GM12878 (cell line): ENCODE results near the gene SSBP2. TPM values are rescaled to one million over a fixed set of nuclear protein-coding genes. Genes with fewer than 3 reads are reported as not detected.

Experiments
- ATAC-seq: fragments of 200-7000 bp; cut with Tn5 transposase; 3 replicates; pipeline ENCODE4 v1.9.1; 2020; ENCODE audit warnings: mild to moderate bottlenecking, moderate library complexity
- BruUV-seq: library from RNA; stranded (reverse); fragments of 400-500 nt; replicated peaks from 2 replicates; lab custom pipeline; 2021; lab: Mats Ljungman, UMichigan
- CTCF ChIA-PET: fragments of 300-600 bp; sonication (Branson Sonifier 250); formaldehyde crosslinking; extraction: SDS; loops from one replicate; lab custom pipeline; 2021; ENCODE audit warnings: inconsistent platforms; lab: Yijun Ruan, JAX
- POLR2A ChIA-PET: fragments of 350-600 bp; formaldehyde crosslinking; extraction: SDS; loops from one replicate; lab custom pipeline; 2021; ENCODE audit warnings: inconsistent platforms; lab: Charles Lee
- RAD21 ChIA-PET: fragments of 300-600 bp; sonication (Branson Sonifier 250); formaldehyde crosslinking; loops from one replicate; lab custom pipeline; 2023; ENCODE audit warnings: antibody characterized with exemption; ENCODE audit not compliant: unreplicated experiment; lab: Charles Lee
- SMC1A ChIA-PET: fragments of 300-600 bp; sonication (Branson Sonifier 250); formaldehyde crosslinking; loops from one replicate; lab custom pipeline; 2023; ENCODE audit not compliant: unreplicated experiment, uncharacterized antibody; lab: Charles Lee
- DNase-seq: peaks from one replicate; pipeline ENCODE4 v3.0.0-alpha.2; 2011; ENCODE audit warnings: low read depth, low spot score
- FAIRE-seq: peaks from 3 replicates; lab custom pipeline; 2011; peaks lifted over from hg19 to GRCh38; lab: Jason Lieb, UNC
- H2AFZ ChIP-seq: 2 replicates; pipeline ENCODE4 v1.6.0; 2011; ENCODE audit warnings: low read depth, low read length, control low read depth; ENCODE audit not compliant: control insufficient read depth
- H3K27ac ChIP-seq: 2 replicates; pipeline ENCODE4 v1.5.1; 2011; ENCODE audit warnings: control low read depth; ENCODE audit not compliant: control insufficient read depth, insufficient read depth
- H3K27me3 ChIP-seq, 2 experiments: replicated peaks in 1 of 2; 2 replicates each; pipeline versions ENCODE4 v1.6.0 to v1.6.1; 2011; ENCODE audit warnings: low read length in 1 of 2; ENCODE audit not compliant: control insufficient read depth in 2 of 2, insufficient read depth in 2 of 2
- H3K36me3 ChIP-seq, 2 experiments: 2 replicates each; pipeline ENCODE4 v1.5.1; 2011; ENCODE audit warnings: low read length in 1 of 2; ENCODE audit not compliant: control insufficient read depth in 2 of 2, insufficient read depth in 2 of 2
- H3K4me1 ChIP-seq: 2 replicates; pipeline ENCODE4 v1.6.1; 2011; ENCODE audit warnings: mild to moderate bottlenecking, low read length, moderate library complexity, mixed read lengths; ENCODE audit not compliant: control insufficient read depth, insufficient read depth
- H3K4me2 ChIP-seq: 2 replicates; pipeline ENCODE4 v1.6.0; 2011; ENCODE audit warnings: control low read depth; ENCODE audit not compliant: control insufficient read depth, insufficient read depth
- H3K4me3 ChIP-seq: fragments of 200-600 bp; sonication (generic); 2 replicates; pipeline ENCODE4 v1.5.1; 2016
- H3K79me2 ChIP-seq: 2 replicates; pipeline ENCODE4 v1.6.0; 2011; ENCODE audit warnings: low read length; ENCODE audit not compliant: control insufficient read depth, insufficient read depth
- H3K9ac ChIP-seq: 2 replicates; pipeline ENCODE4 v1.8.0; 2011; ENCODE audit warnings: low read length, control low read depth, mixed read lengths; ENCODE audit not compliant: control insufficient read depth, insufficient read depth
- H3K9me3 ChIP-seq: replicated peaks from 3 replicates; pipeline ENCODE4 v1.5.1; 2011; ENCODE audit warnings: mild to moderate bottlenecking, low read length; ENCODE audit not compliant: control insufficient read depth, insufficient read depth
- H4K20me1 ChIP-seq: 2 replicates; pipeline ENCODE4 v1.6.0; 2011; ENCODE audit not compliant: control insufficient read depth, insufficient read depth
- BACH1 ChIP-seq: fragments of 450-650 bp; IDR thresholded peaks from 2 replicates; pipeline ENCODE4 v1.6.1; 2017; ENCODE audit warnings: mild to moderate bottlenecking, borderline replicate concordance
- BCL11A ChIP-seq: IDR thresholded peaks from 2 replicates; pipeline ENCODE4 v1.6.1; 2011; ENCODE audit warnings: low read depth, low read length
- EGR1 ChIP-seq, 2 experiments: IDR thresholded peaks; 1 replicate in 1 of 2; 2 replicates in 1 of 2; pipeline ENCODE4 v1.6.1; 2011 to 2012; ENCODE audit warnings: low read depth in 2 of 2, low read length in 2 of 2, borderline replicate concordance in 1 of 2, mild to moderate bottlenecking in 1 of 2, moderate library complexity in 1 of 2
- ESRRA ChIP-seq: IDR thresholded peaks from 2 replicates; pipeline ENCODE4 v1.6.1; 2012; ENCODE audit warnings: mild to moderate bottlenecking, low read length, improper control_type of control experiment
- MEF2A ChIP-seq: IDR thresholded peaks from 2 replicates; pipeline ENCODE4 v1.6.1; 2011; ENCODE audit warnings: low read depth, mild to moderate bottlenecking, low read length, moderate library complexity; ENCODE audit not compliant: insufficient read depth
- NR2C2 ChIP-seq: IDR thresholded peaks from 2 replicates; pipeline ENCODE4 v1.6.1; 2011; ENCODE audit warnings: borderline replicate concordance, low read depth; ENCODE audit not compliant: control insufficient read depth, insufficient read length
- TARDBP ChIP-seq: IDR thresholded peaks from 2 replicates; pipeline ENCODE4 v1.6.1; 2016; ENCODE audit warnings: borderline replicate concordance
- TCF3 ChIP-seq: IDR thresholded peaks from 2 replicates; pipeline ENCODE4 v1.6.1; 2012; ENCODE audit warnings: low read depth, mild to moderate bottlenecking, low read length, borderline replicate concordance; ENCODE audit not compliant: insufficient read depth
- ZNF384 ChIP-seq: IDR thresholded peaks from 2 replicates; pipeline ENCODE4 v1.6.1; 2012; ENCODE audit warnings: low read depth, mild to moderate bottlenecking, low read length, improper control_type of control experiment, borderline replicate concordance
- ZNF622 ChIP-seq: fragments of 450-650 bp; IDR thresholded peaks from 2 replicates; pipeline ENCODE4 v1.6.1; 2017; ENCODE audit warnings: mild to moderate bottlenecking, inconsistent platforms
- WGBS: methylation state at CpG from one replicate; pipeline ENCODE4 v1.1.6; 2016; ENCODE audit warnings: low lambda C conversion rate; ENCODE audit not compliant: insufficient replicate concordance, insufficient coverage; ENCODE audit errors: missing lambda C conversion rate; 5-methylcytosine and 5-hydroxymethylcytosine counted together
- in situ Hi-C: fragments of 300-500 bp; cut with MboI; formaldehyde crosslinking; loops from 9 replicates; pipeline ENCODE4 v1.14.3; 2018; ENCODE audit warnings: mixed read lengths
- intact Hi-C: fragments of 100-400 bp; cut with micrococcal nuclease; formaldehyde crosslinking; loops from one replicate; pipeline ENCODE4 v1.14.2; 2022; ENCODE audit not compliant: unreplicated experiment
- polyA plus RNA-seq, 11 experiments: library from polyadenylated mRNA; depleted of rRNA in 4 of 11; unstranded in 6 of 11; stranded (reverse) in 5 of 11; fragments of >200 nt; fragmentation: Nextera tagmentation in 4 of 11; fragmentation: Illumina TruSeq in 1 of 11; extraction: Ambion mirVana in 4 of 11; extraction: Trizol in 1 of 11; gene quantifications; 1 replicate in 1 of 11; 2 replicates in 10 of 11; pipeline versions ENCODE4 v1.2.1 to v1.2.3, GENCODE V29; 2011 to 2016; ENCODE audit warnings: inconsistent platforms in 2 of 11, missing spikeins in 2 of 11, low read depth in 1 of 11
- total RNA-seq, 4 experiments: library from RNA; depleted of rRNA in 3 of 4; stranded (reverse); fragments of >200 nt in 3 of 4; fragmentation: Illumina TruSeq in 1 of 4; extraction: Trizol in 1 of 4; gene quantifications; 2 replicates each; pipeline versions ENCODE4 v1.2.1 to v1.2.3, GENCODE V29; 2013 to 2021
- TF ChIP-seq, protein P1 (sequence below): IDR thresholded peaks from 2 replicates; pipeline ENCODE4 v1.6.1; 2011; ENCODE audit warnings: borderline replicate concordance, low read depth, mild to moderate bottlenecking, moderate library complexity, mixed read lengths, low read length; ENCODE audit not compliant: insufficient read depth; ENCODE audit errors: extremely low read length
- TF ChIP-seq, protein P2 (sequence below): fragments of 450-650 bp; formaldehyde crosslinking; IDR thresholded peaks from 2 replicates; pipeline ENCODE4 v1.4.0; 2022; ENCODE audit warnings: mild to moderate bottlenecking, moderate library complexity
- TF ChIP-seq, protein P3 (sequence below): fragments of 450-650 bp; IDR thresholded peaks from 2 replicates; pipeline ENCODE4 v1.6.1; 2017; ENCODE audit warnings: antibody characterized with exemption, mild to moderate bottlenecking, moderate library complexity

SSBP2 gene
- total and polyA plus RNA-seq, 10 of the 15 experiments (the other 5 are each of a cell fraction or from before 2014, with no cell fraction given), result 52.2 to 132 (median 110) TPM

- TF ChIP-seq ESRRA (no peak), MEF2A (no peak), TARDBP (no peak), ZNF384 (no peak), TCF3 (no peak), EGR1 (IDR thresholded peaks at IDR 0.05; ENCODE audit: borderline replicate concordance in 1 of 2, low read depth in 2 of 2, low read length in 2 of 2) (no peak)
- TF ChIP-seq, protein P1, sequence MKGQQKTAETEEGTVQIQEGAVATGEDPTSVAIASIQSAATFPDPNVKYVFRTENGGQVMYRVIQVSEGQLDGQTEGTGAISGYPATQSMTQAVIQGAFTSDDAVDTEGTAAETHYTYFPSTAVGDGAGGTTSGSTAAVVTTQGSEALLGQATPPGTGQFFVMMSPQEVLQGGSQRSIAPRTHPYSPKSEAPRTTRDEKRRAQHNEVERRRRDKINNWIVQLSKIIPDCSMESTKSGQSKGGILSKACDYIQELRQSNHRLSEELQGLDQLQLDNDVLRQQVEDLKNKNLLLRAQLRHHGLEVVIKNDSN, result no peak
Measured at GRCh38 chr5:81520769-81521168, 230.1 kb downstream of the SSBP2 start (continued).

DNA sequence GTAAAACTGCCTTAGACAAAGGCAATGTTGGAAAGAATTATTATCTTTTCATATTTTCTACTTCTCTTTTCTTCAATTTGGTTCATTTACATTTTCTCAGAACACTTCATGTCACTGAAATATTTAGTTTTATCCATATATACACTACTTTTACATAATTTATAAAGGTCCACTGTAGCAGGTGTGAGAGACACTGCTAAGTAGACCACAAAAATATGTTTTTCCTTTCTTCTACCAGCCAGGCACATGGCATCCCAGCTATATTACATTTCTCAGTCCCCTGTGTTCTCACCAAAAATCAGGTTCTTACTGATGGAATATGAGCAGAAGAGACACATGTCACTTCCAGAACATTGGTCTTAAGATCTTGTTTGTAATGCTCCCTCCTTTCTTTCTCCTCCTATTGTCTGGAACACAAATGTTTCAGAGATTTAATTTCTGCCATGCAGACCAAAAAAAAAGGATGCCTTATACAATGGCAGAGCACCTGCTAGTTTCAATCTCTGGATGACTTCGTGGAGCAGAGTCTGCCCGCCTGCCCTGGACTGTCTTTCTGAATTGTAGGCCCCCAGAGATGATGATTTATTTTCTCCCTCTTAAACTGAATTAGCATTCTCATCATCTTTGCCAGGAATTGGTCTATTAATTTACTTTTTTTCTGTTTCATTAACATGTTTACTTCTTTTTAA lies 231.5 kb downstream of the SSBP2 start:
- Histone ChIP-seq H3K27ac (no peak overlapping the region), H3K9me3 (no peaks in the 10 kb centered on the region), H3K9ac (no peak overlapping the region), H3K27me3 (no peaks in the 10 kb centered on the region), H3K4me2 (no peak overlapping the region), H3K4me1 (no peaks in the 10 kb centered on the region), H3K36me3 (no peaks in the 10 kb centered on the region), H3K79me2 (no peaks in the 10 kb centered on the region), H2AFZ (no peak overlapping the region), H4K20me1 (no peaks in the 10 kb centered on the region), H3K4me3 (no peak overlapping the region)
- no peak for DNase-seq
- no TSS peak for BruUV-seq
- FAIRE-seq, result no peak
- ChIA-PET CTCF (no interaction called here), SMC1A (interaction anchor here (0.7 to 1.0 kb wide), 2 partner anchors 72 to 587 kb away, joined by 3 read pairs; no protein-coding TSS in a partner anchor), RAD21 (no interaction called here), POLR2A (interaction anchor here (0.9 kb wide), 1 partner anchor 232 kb away, joined by 3 read pairs; the partner anchor contains the start of gene SSBP2)
- TF ChIP-seq, protein P2, sequence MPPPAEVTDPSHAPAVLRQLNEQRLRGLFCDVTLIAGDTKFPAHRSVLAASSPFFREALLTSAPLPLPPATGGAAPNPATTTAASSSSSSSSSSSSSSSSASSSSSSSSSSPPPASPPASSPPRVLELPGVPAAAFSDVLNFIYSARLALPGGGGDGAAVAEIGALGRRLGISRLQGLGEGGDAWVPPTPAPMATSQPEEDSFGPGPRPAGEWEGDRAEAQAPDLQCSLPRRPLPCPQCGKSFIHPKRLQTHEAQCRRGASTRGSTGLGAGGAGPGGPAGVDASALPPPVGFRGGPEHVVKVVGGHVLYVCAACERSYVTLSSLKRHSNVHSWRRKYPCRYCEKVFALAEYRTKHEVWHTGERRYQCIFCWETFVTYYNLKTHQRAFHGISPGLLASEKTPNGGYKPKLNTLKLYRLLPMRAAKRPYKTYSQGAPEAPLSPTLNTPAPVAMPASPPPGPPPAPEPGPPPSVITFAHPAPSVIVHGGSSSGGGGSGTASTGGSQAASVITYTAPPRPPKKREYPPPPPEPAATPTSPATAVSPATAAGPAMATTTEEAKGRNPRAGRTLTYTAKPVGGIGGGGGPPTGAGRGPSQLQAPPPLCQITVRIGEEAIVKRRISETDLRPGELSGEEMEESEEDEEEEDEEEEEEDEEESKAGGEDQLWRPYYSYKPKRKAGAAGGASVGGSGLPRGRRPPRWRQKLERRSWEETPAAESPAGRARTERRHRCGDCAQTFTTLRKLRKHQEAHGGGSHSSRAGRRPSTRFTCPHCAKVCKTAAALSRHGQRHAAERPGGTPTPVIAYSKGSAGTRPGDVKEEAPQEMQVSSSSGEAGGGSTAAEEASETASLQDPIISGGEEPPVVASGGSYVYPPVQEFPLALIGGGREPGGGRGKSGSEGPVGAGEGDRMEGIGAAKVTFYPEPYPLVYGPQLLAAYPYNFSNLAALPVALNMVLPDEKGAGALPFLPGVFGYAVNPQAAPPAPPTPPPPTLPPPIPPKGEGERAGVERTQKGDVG (CRISPR knock-in tag), result no peak
- TF ChIP-seq BCL11A (no peak), BACH1 (no peak), ZNF622 (no peak), NR2C2 (no peak)
- TF ChIP-seq, protein P3, sequence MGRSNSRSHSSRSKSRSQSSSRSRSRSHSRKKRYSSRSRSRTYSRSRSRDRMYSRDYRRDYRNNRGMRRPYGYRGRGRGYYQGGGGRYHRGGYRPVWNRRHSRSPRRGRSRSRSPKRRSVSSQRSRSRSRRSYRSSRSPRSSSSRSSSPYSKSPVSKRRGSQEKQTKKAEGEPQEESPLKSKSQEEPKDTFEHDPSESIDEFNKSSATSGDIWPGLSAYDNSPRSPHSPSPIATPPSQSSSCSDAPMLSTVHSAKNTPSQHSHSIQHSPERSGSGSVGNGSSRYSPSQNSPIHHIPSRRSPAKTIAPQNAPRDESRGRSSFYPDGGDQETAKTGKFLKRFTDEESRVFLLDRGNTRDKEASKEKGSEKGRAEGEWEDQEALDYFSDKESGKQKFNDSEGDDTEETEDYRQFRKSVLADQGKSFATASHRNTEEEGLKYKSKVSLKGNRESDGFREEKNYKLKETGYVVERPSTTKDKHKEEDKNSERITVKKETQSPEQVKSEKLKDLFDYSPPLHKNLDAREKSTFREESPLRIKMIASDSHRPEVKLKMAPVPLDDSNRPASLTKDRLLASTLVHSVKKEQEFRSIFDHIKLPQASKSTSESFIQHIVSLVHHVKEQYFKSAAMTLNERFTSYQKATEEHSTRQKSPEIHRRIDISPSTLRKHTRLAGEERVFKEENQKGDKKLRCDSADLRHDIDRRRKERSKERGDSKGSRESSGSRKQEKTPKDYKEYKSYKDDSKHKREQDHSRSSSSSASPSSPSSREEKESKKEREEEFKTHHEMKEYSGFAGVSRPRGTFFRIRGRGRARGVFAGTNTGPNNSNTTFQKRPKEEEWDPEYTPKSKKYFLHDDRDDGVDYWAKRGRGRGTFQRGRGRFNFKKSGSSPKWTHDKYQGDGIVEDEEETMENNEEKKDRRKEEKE, result no peak
- intact Hi-C loops, result no loop called here
- in situ Hi-C loops, result no loop called here
- no peak for ATAC-seq
- 85% methylated on average over 2 of the region's 2 CpGs for WGBS
